Left colon (tissue), 2 donors: ENCODE data around the gene ABHD3. TPM values are rescaled to one million over a fixed set of nuclear protein-coding genes. Genes with fewer than 3 reads are reported as not detected.
"Not testable (repeated sequence)": the region's sequence is repeated elsewhere in the genome, so short reads cannot be mapped to it uniquely, and the experiment has no call there.

ENCODE experiments used
- ATAC-seq: fragments of 200-7000 bp; cut with Tn5 transposase; one replicate; pipeline ENCODE4 v1.9.1; 2020; ENCODE audit warnings: mild to moderate bottlenecking, moderate library complexity
- DNase-seq, 2 donors: peaks; one replicate each; pipeline ENCODE4 v3.0.0-alpha.2; 2020
- intact Hi-C, 2 donors: fragments of 100-400 bp; cut with DNase I in 1 of 2; cut with micrococcal nuclease in 1 of 2; formaldehyde crosslinking; loops; one replicate each; pipeline versions ENCODE4 v1.11.2 to v1.14.0; 2022; cut with DNase I, micrococcal nuclease
- total RNA-seq, 2 donors: library from RNA; stranded (reverse); fragmentation: NEBNext Ultra II Directional; extraction: Animal tissue kit (Norgen Biotek cat#: 25700); gene quantifications; one replicate each; pipeline ENCODE4 v1.2.1, GENCODE V29; 2021
- donor health status: DM: no; HTN: no; CAD: no.
- donor health status: DM: yes; HTN: yes; CAD: no.

ABHD3 gene
- total RNA-seq, 2 donors from 2014 or later = 131 TPM

- intact Hi-C loops = no loop called here
- ATAC-seq = peak; percentile 85
- DNase-seq = peak; percentile 63 to 79
These were observed 34.8 kb downstream of the ABHD3 start for GRCh38 chr18:21669736-21670285.

GRCh38 chr18:21664069-21664468 is 40.5 kb downstream of the ABHD3 start:
- DNase-seq = no peak
- intact Hi-C loops = no loop called here
- ATAC-seq = peak; percentile 49

- intact Hi-C loops = no loop called here
- no peak for DNase-seq
- ATAC-seq = no peak
These were observed 41.0 kb downstream of the ABHD3 start for GRCh38 chr18:21663578-21663977.

GRCh38 chr18:21662581-21662980 is 42.0 kb downstream of the ABHD3 start:
- DNase-seq = no peak
- ATAC-seq = no peak
- intact Hi-C loops = no loop called here

- DNase-seq (no peak), ATAC-seq (no peak)
- intact Hi-C loops = no loop called here
These were observed 44.5 kb downstream of the ABHD3 start for GRCh38 chr18:21660078-21660477.

GRCh38 chr18:21656402-21656801 is 48.2 kb downstream of the ABHD3 start:
- DNase-seq (no peak), ATAC-seq (no peak)
- intact Hi-C loops = no loop called here

- intact Hi-C loops = no loop called here
These were observed 51.2 kb downstream of the ABHD3 start for GRCh38 chr18:21653361-21653760.

GRCh38 chr18:21652073-21652472 is 52.5 kb downstream of the ABHD3 start:
- intact Hi-C loops = no loop called here

More at GRCh38 chr18:21653361-21653760, 51.2 kb downstream of the ABHD3 start:
- ATAC-seq = no peak
- DNase-seq = no peak

GRCh38 chr18:21650311-21650710 is 54.3 kb downstream of the ABHD3 start:
- DNase-seq (no peak), ATAC-seq (no peak)
- intact Hi-C loops = no loop called here

More at GRCh38 chr18:21652073-21652472, 52.5 kb downstream of the ABHD3 start:
- DNase-seq (no peak), ATAC-seq (no peak)

- ATAC-seq, DNase-seq, intact Hi-C loops: not testable (repeated sequence)
These were observed 64.2 kb downstream of the ABHD3 start for GRCh38 chr18:21640375-21640774.

GRCh38 chr18:21638822-21639221 is 65.8 kb downstream of the ABHD3 start:
- intact Hi-C loops = no loop called here
- DNase-seq (no peak), ATAC-seq (no peak)

GRCh38 chr18:21636769-21637168 is 67.8 kb downstream of the ABHD3 start:
- no peak for ATAC-seq
- no peak for DNase-seq
- intact Hi-C loops = no loop called here

GRCh38 chr18:21634588-21635199 is 69.9 kb downstream of the ABHD3 start:
- intact Hi-C loops = no loop called here
- ATAC-seq = no peak
- no peak for DNase-seq

GRCh38 chr18:21632393-21632792 is 72.2 kb downstream of the ABHD3 start:
- intact Hi-C loops = no loop called here
- ATAC-seq = peak; percentile 24
- DNase-seq = no peak

GRCh38 chr18:21629089-21629832 is 75.3 kb downstream of the ABHD3 start:
- intact Hi-C loops = no loop called here
- DNase-seq = no peak
- no peak for ATAC-seq

- DNase-seq, intact Hi-C loops, ATAC-seq: not testable (repeated sequence)
These were observed 82.9 kb downstream of the ABHD3 start for GRCh38 chr18:21621640-21622039.

- intact Hi-C loops = loop anchor here in 1 of 2 donors (10.0 kb wide), 2 partner anchors 92 to 132 kb away; partner anchors contain the start of genes ABHD3 and MIB1
- DNase-seq (peak; percentile 84 to 92), ATAC-seq (peak; percentile 98)
These were observed 92.2 kb downstream of the ABHD3 start, which contains the start of gene SNRPD1 for GRCh38 chr18:21612125-21613039. TSS of gene SNRPD1 (plus strand) at chr18:21612314. CDS start at chr18:21612430, 116 bp downstream.

GRCh38 chr18:21611401-21612124 is 93.0 kb downstream of the ABHD3 start:
- DNase-seq = not testable (repeated sequence)
- ATAC-seq = peak; percentile 9
- intact Hi-C loops = loop anchor here in 1 of 2 donors (10.0 kb wide), 2 partner anchors 93 to 133 kb away; partner anchors contain the start of genes ABHD3 and MIB1
